Effector CD8-positive, alpha-beta T cell (primary cell): ENCODE results near the gene SESN2.

Source experiments
- DNase-seq: peaks from one replicate; lab custom pipeline; 2025; lab: John Stamatoyannopoulos, UW

SESN2 gene

GRCh38 chr1:28249013-28249865 lies 10.1 kb upstream of the SESN2 start:
- no peak for DNase-seq

- no peak for DNase-seq
Measured at GRCh38 chr1:28249866-28250295, 9.4 kb upstream of the SESN2 start.

GRCh38 chr1:28256197-28256827 lies 3.0 kb upstream of the SESN2 start:
- DNase-seq, result no peak

- no peak for DNase-seq
Measured at GRCh38 chr1:28257736-28258135, 1.6 kb upstream of the SESN2 start.

- DNase-seq, result no peak
Measured at GRCh38 chr1:28258628-28259251, 578 bp upstream of the SESN2 start.

GRCh38 chr1:28259934-28260802 lies 850 bp downstream of the SESN2 start:
- no peak for DNase-seq

GRCh38 chr1:28260803-28261174 lies 1.5 kb downstream of the SESN2 start:
- DNase-seq, result no peak

- DNase-seq, result no peak
Measured at GRCh38 chr1:28264897-28265296, 5.6 kb downstream of the SESN2 start.

- no peak for DNase-seq
Measured at GRCh38 chr1:28265577-28265976, 6.3 kb downstream of the SESN2 start.

- DNase-seq, result no peak
Measured at GRCh38 chr1:28266920-28267322, 7.6 kb downstream of the SESN2 start.

GRCh38 chr1:28267633-28268032 lies 8.3 kb downstream of the SESN2 start:
- no peak for DNase-seq

GRCh38 chr1:28269529-28269928 lies 10.2 kb downstream of the SESN2 start:
- no peak for DNase-seq

- no peak for DNase-seq
Measured at GRCh38 chr1:28272215-28272852, 13.0 kb downstream of the SESN2 start.

- DNase-seq, result no peak
Measured at GRCh38 chr1:28273216-28273860, 14.0 kb downstream of the SESN2 start.

- DNase-seq, result no peak
Measured at GRCh38 chr1:28278763-28279162, 19.4 kb downstream of the SESN2 start.

GRCh38 chr1:28279721-28280120 lies 20.4 kb downstream of the SESN2 start:
- no peak for DNase-seq

- DNase-seq, result no peak
Measured at GRCh38 chr1:28280501-28280900, 21.2 kb downstream of the SESN2 start.

- no peak for DNase-seq
Measured at GRCh38 chr1:28280977-28281381, 21.7 kb downstream of the SESN2 start.

- no peak for DNase-seq
Measured at GRCh38 chr1:28281608-28282425, 22.5 kb downstream of the SESN2 start.
